Astrocyte (in vitro differentiated cells and primary cell): ENCODE results near the gene SP7.

Experiments used
- CTCF ChIP-seq: IDR thresholded peaks from 2 replicates; pipeline ENCODE4 v1.5.1; 2011; ENCODE audit warnings: low read depth, mild to moderate bottlenecking, inconsistent platforms, low read length, moderate library complexity; ENCODE audit not compliant: insufficient read depth
- EZH2 ChIP-seq: IDR thresholded peaks from 2 replicates; pipeline ENCODE4 v1.6.1; 2012; ENCODE audit warnings: mild to moderate bottlenecking, low read length, inconsistent platforms; ENCODE audit not compliant: insufficient read depth

GRCh38 chr12:53358836-53359419 is 22.8 kb upstream of the SP7 start:
- TF ChIP-seq CTCF (no peak), EZH2 (no peak)
